KMS-11 (cell line): ENCODE measurements around the gene NLGN3.

Experiments
- H2AFZ ChIP-seq: fragments of 200-600 bp; sonication (generic); 2 replicates; pipeline ENCODE4 v1.6.1; 2016; ENCODE audit warnings: antibody characterized with exemption, mixed run types, low read depth
- H3K27ac ChIP-seq: fragments of 200-600 bp; sonication (generic); 2 replicates; pipeline ENCODE4 v1.6.1; 2016; ENCODE audit warnings: mild to moderate bottlenecking, mixed run types
- H3K27me3 ChIP-seq: fragments of 200-600 bp; sonication (generic); 2 replicates; pipeline ENCODE4 v1.6.1; 2017; ENCODE audit warnings: mild to moderate bottlenecking, low read depth, mixed run types, moderate library complexity; ENCODE audit not compliant: insufficient read depth
- H3K36me3 ChIP-seq: fragments of 200-600 bp; sonication (generic); 2 replicates; pipeline ENCODE4 v1.6.1; 2017; ENCODE audit warnings: mild to moderate bottlenecking, mixed run types; ENCODE audit not compliant: insufficient read depth
- H3K4me1 ChIP-seq: fragments of 200-600 bp; sonication (generic); 2 replicates; pipeline ENCODE4 v1.6.1; 2016; ENCODE audit warnings: mild to moderate bottlenecking, low read depth, mixed run types; ENCODE audit not compliant: poor library complexity, severe bottlenecking
- H3K4me2 ChIP-seq: fragments of 200-600 bp; sonication (generic); 2 replicates; pipeline ENCODE4 v1.7.0; 2016; ENCODE audit warnings: mild to moderate bottlenecking, mixed run types
- H3K4me3 ChIP-seq: fragments of 200-600 bp; sonication (generic); IDR thresholded peaks from 2 replicates; pipeline ENCODE4 v1.6.1; 2017; ENCODE audit warnings: low read depth, low read length, mixed read lengths; ENCODE audit not compliant: insufficient read depth
- H3K79me2 ChIP-seq: fragments of 200-600 bp; sonication (generic); 2 replicates; pipeline ENCODE4 v1.6.1; 2016; ENCODE audit warnings: low read depth, mixed run types; ENCODE audit not compliant: insufficient read depth
- H3K9ac ChIP-seq: fragments of 200-600 bp; sonication (generic); 2 replicates; pipeline ENCODE4 v1.6.1; 2016; ENCODE audit warnings: mild to moderate bottlenecking, mixed run types
- H4K20me1 ChIP-seq: fragments of 200-600 bp; sonication (generic); 2 replicates; pipeline ENCODE4 v1.6.1; 2016; ENCODE audit warnings: mild to moderate bottlenecking, mixed run types; ENCODE audit not compliant: insufficient read depth
- TF ChIP-seq, protein P1 (sequence below): fragments of 200-600 bp; sonication (generic); conservative IDR thresholded peaks from 2 replicates; pipeline ENCODE4 v1.6.1; 2017; ENCODE audit warnings: low read depth, mild to moderate bottlenecking, antibody characterized with exemption, low read length, moderate library complexity, mixed read lengths

NLGN3 gene

DNA sequence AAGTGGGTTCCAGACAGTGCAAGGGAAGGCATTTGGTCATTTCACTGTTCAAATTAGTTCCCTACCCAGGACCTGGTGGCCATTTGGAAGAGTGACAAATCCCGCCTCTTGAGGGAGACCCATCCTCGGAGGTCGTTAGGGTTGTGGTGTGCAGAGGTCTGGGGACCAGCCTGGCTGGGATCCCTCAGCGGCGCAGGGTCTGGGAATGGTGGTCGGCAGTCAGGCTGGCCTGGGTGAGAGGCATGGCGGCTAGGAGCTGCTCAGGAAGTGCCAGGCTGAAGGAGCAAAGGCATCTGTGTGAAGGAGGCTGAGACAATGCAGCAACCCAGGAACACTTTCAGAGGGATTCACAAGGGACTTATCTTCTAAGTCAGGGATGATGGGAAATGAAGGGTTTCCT, 6.7 kb downstream of the NLGN3 start:
- H3K4me2 ChIP-seq = no peak overlapping the region
- no peaks in the 10 kb centered on the region for H3K36me3 ChIP-seq
- TF ChIP-seq, protein P1, sequence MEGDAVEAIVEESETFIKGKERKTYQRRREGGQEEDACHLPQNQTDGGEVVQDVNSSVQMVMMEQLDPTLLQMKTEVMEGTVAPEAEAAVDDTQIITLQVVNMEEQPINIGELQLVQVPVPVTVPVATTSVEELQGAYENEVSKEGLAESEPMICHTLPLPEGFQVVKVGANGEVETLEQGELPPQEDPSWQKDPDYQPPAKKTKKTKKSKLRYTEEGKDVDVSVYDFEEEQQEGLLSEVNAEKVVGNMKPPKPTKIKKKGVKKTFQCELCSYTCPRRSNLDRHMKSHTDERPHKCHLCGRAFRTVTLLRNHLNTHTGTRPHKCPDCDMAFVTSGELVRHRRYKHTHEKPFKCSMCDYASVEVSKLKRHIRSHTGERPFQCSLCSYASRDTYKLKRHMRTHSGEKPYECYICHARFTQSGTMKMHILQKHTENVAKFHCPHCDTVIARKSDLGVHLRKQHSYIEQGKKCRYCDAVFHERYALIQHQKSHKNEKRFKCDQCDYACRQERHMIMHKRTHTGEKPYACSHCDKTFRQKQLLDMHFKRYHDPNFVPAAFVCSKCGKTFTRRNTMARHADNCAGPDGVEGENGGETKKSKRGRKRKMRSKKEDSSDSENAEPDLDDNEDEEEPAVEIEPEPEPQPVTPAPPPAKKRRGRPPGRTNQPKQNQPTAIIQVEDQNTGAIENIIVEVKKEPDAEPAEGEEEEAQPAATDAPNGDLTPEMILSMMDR = no peak
- no peaks in the 10 kb centered on the region for H3K4me1 ChIP-seq
- no peak overlapping the region for H3K9ac ChIP-seq
- H2AFZ ChIP-seq = no peak overlapping the region
- no peak overlapping the region for H3K27ac ChIP-seq
- H4K20me1 ChIP-seq = no peaks in the 10 kb centered on the region
- no peak overlapping the region for H3K4me3 ChIP-seq
- H3K79me2 ChIP-seq = no peaks in the 10 kb centered on the region
- H3K27me3 ChIP-seq = no peaks in the 10 kb centered on the region

DNA sequence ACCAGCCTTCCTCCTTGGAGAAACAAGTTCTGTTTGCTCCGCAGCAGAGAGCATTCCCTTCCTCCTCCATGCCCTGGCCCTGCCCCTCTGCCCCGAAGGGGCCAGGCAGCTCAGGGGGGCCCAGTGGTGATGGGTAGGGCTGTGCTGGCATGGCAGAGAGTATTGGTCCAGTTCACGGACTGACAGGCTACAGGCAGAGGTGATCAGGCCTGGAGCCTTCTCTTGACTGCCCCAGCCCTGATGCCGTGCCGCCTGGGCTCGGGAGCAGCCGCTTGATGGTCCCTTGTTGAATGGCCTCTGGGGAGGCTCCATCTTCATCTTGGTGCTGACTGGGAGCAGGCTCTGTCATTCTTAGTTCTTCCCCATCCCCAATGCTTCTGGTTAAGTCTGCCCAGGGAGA, 9.6 kb downstream of the NLGN3 start:
- no peak overlapping the region for H3K9ac ChIP-seq
- no peaks in the 10 kb centered on the region for H3K36me3 ChIP-seq
- TF ChIP-seq, protein P1 = no peak
- H3K27me3 ChIP-seq = no peaks in the 10 kb centered on the region
- no peak overlapping the region for H2AFZ ChIP-seq
- no peaks in the 10 kb centered on the region for H4K20me1 ChIP-seq
- H3K4me1 ChIP-seq = no peaks in the 10 kb centered on the region
- H3K27ac ChIP-seq = no peak overlapping the region
- no peaks in the 10 kb centered on the region for H3K79me2 ChIP-seq
- H3K4me3 ChIP-seq = no peak overlapping the region
- H3K4me2 ChIP-seq = no peak overlapping the region

DNA sequence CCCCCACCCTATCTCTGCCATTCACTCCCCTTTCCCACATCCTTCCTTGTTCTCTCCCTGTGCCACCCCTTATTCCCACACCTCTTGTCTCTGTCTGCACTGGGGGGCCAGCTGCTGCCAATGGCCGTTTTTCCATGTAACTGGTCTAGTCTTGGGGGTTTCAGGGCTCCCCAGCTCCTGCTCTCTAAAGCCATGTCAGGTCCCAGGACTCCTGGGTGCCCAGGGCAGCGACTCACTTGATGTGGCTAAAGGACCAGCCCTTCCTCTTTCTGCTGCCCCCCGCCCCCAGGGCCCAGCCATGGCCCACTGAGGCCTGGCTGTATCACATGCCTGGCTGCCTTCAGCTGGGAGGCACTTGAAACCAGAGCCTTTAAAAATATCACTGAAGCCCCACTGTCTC, 10.0 kb downstream of the NLGN3 start:
- H3K4me3 ChIP-seq = no peak overlapping the region
- no peaks in the 10 kb centered on the region for H4K20me1 ChIP-seq
- no peaks in the 10 kb centered on the region for H3K4me1 ChIP-seq
- no peaks in the 10 kb centered on the region for H3K27me3 ChIP-seq
- H3K9ac ChIP-seq = no peak overlapping the region
- no peaks in the 10 kb centered on the region for H3K36me3 ChIP-seq
- H3K79me2 ChIP-seq = no peaks in the 10 kb centered on the region
- H3K27ac ChIP-seq = no peak overlapping the region
- no peak overlapping the region for H2AFZ ChIP-seq
- no peak overlapping the region for H3K4me2 ChIP-seq
- TF ChIP-seq, protein P1 = no peak

DNA sequence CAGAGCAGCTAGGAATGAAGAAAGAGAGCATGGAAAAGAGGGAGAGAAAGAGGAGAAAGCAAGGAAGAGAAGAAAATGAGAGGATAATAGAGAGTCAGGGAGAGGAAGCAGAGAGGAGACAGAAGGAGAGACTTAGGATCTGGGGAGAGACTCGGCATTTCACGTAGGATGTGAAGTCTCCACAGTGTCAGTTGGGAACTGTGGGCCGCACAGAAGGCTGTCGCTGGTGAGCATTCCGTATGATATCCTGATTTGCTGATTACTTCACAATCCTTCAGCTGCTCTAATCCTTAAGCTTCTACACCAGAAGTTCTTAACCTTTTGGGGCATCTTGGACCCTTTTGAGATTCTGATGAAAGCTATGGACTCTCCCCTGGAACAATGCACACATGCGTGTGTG, 14.0 kb downstream of the NLGN3 start:
- TF ChIP-seq, protein P1 = no peak
- Histone ChIP-seq H4K20me1 (no peaks in the 10 kb centered on the region), H3K4me1 (no peaks in the 10 kb centered on the region), H3K4me2 (no peak overlapping the region), H3K27me3 (no peaks in the 10 kb centered on the region), H3K79me2 (no peaks in the 10 kb centered on the region), H3K4me3 (no peak overlapping the region), H3K9ac (no peak overlapping the region), H3K36me3 (no peaks in the 10 kb centered on the region), H3K27ac (no peak overlapping the region), H2AFZ (no peak overlapping the region)

DNA sequence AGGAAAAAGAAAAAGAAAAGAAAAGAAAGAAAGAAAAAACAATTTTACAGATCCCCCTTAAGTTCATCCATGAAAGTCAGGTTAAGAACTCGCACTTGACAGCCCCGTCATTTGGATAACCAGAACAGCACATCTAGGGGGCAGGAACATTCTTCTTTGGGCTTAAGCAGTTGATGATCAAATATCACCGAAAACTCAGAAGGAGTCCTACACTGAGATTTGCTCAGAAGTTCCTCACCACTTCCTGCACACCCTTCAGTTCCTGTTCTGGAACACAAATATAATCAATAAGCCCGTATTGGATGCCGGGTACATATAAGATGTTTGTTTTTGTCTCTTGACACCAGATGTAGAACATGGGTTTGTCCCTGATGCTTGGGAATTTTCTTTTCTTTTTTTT, 14.7 kb downstream of the NLGN3 start:
- H4K20me1 ChIP-seq = no peaks in the 10 kb centered on the region
- no peaks in the 10 kb centered on the region for H3K4me1 ChIP-seq
- H3K9ac ChIP-seq = no peak overlapping the region
- no peak overlapping the region for H3K27ac ChIP-seq
- no peaks in the 10 kb centered on the region for H3K79me2 ChIP-seq
- no peak overlapping the region for H2AFZ ChIP-seq
- H3K27me3 ChIP-seq = no peaks in the 10 kb centered on the region
- TF ChIP-seq, protein P1 = no peak
- H3K36me3 ChIP-seq = no peaks in the 10 kb centered on the region
- no peak overlapping the region for H3K4me3 ChIP-seq
- no peak overlapping the region for H3K4me2 ChIP-seq
